Spleen (tissue), 7 donors: ENCODE measurements around the gene ENPP6.

Experiments
- POLR2A ChIP-seq, 3 donors: fragments of 450-650 bp; IDR thresholded peaks; one replicate each; pipeline ENCODE4 v1.5.1; 2017; ENCODE audit warnings: antibody characterized with exemption in 3 of 3, mild to moderate bottlenecking in 1 of 3
- POLR2AphosphoS5 ChIP-seq, 3 donors: sonication (generic); formaldehyde crosslinking; IDR thresholded peaks; one replicate each; pipeline ENCODE4 v1.5.1; 2017; ENCODE audit warnings: antibody characterized with exemption in 3 of 3
- TF ChIP-seq, protein P1 (sequence below), 11 experiments: fragments of 200-600 bp in 7 of 11; fragments of 450-650 bp in 4 of 11; sonication (generic) in 4 of 11; IDR thresholded peaks in 8 of 11; conservative IDR thresholded peaks in 3 of 11; 1 replicate in 7 of 11; 2 replicates in 4 of 11; pipeline versions ENCODE4 v1.4.0 to v1.8.0; 2016 to 2021; ENCODE audit warnings: antibody characterized with exemption in 11 of 11, inconsistent platforms in 4 of 11, mild to moderate bottlenecking in 1 of 11
- donor health status: DM: no; HTN: no; CAD: no; lungs with moderate emphysema.
- donor health status: DM: no; HTN: no; CAD: no.
- donor health status: DM: no; HTN: no; CAD: no.

GRCh38 chr4:184196730-184197385 lies 20.8 kb downstream of the ENPP6 start:
- TF ChIP-seq POLR2AphosphoS5 (IDR thresholded peaks at IDR 0.05) (no peak), POLR2A (IDR thresholded peaks at IDR 0.05) (no peak)
- TF ChIP-seq, protein P1, sequence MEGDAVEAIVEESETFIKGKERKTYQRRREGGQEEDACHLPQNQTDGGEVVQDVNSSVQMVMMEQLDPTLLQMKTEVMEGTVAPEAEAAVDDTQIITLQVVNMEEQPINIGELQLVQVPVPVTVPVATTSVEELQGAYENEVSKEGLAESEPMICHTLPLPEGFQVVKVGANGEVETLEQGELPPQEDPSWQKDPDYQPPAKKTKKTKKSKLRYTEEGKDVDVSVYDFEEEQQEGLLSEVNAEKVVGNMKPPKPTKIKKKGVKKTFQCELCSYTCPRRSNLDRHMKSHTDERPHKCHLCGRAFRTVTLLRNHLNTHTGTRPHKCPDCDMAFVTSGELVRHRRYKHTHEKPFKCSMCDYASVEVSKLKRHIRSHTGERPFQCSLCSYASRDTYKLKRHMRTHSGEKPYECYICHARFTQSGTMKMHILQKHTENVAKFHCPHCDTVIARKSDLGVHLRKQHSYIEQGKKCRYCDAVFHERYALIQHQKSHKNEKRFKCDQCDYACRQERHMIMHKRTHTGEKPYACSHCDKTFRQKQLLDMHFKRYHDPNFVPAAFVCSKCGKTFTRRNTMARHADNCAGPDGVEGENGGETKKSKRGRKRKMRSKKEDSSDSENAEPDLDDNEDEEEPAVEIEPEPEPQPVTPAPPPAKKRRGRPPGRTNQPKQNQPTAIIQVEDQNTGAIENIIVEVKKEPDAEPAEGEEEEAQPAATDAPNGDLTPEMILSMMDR (IDR thresholded peaks at IDR 0.05 in 8 of 11, conservative IDR thresholded peaks at IDR 0.05 in 3 of 11), result no peak
